SK-N-MC (cell line): Measurements from ENCODE around the gene MAGI1.

Experiments
- EZH2 ChIP-seq: fragments of 200-600 bp; sonication (generic); IDR thresholded peaks from one replicate; pipeline ENCODE4 v1.6.1; 2017; ENCODE audit warnings: antibody characterized with exemption
- POLR2AphosphoS5 ChIP-seq: IDR thresholded peaks from 2 replicates; pipeline ENCODE4 v1.6.1; 2012; ENCODE audit warnings: mild to moderate bottlenecking, low read depth, low read length, borderline replicate concordance

- TF ChIP-seq EZH2, result no peak
- TF ChIP-seq POLR2AphosphoS5, result no peak
These were observed 683.8 kb downstream of the MAGI1 start for GRCh38 chr3:65354880-65355279.
